Loucy (cell line): ENCODE measurements around the gene MGLL.

Experiments
- H2AFZ ChIP-seq: fragments of 200-600 bp; sonication (generic); 2 replicates; pipeline ENCODE4 v1.6.0; 2016; ENCODE audit warnings: antibody characterized with exemption, mild to moderate bottlenecking, low read length, moderate library complexity
- H3F3A ChIP-seq: fragments of 200-600 bp; 2 replicates; pipeline ENCODE4 v1.6.0; 2016; ENCODE audit warnings: antibody characterized with exemption, low read depth, mild to moderate bottlenecking
- H3K27me3 ChIP-seq: fragments of 200-600 bp; sonication (generic); 2 replicates; pipeline ENCODE4 v1.6.1; 2014; ENCODE audit warnings: low read length, mild to moderate bottlenecking; ENCODE audit not compliant: insufficient read depth, poor library complexity, severe bottlenecking
- H3K36me3 ChIP-seq: fragments of 200-600 bp; sonication (generic); 2 replicates; pipeline ENCODE4 v1.6.1; 2016; ENCODE audit warnings: low read length; ENCODE audit not compliant: insufficient read depth
- H3K4me1 ChIP-seq: fragments of 200-600 bp; sonication (generic); 2 replicates; pipeline ENCODE4 v1.5.1; 2014; ENCODE audit warnings: low read length, mild to moderate bottlenecking; ENCODE audit not compliant: insufficient read depth, poor library complexity, severe bottlenecking
- H3K4me2 ChIP-seq: fragments of 200-600 bp; sonication (generic); 2 replicates; pipeline ENCODE4 v1.6.0; 2014; ENCODE audit warnings: antibody characterized with exemption, low read length, low read depth, mild to moderate bottlenecking; ENCODE audit not compliant: poor library complexity, severe bottlenecking
- H3K4me3 ChIP-seq: fragments of 200-600 bp; sonication (generic); 2 replicates; pipeline ENCODE4 v1.5.1; 2014; ENCODE audit warnings: low read length, mild to moderate bottlenecking, mixed read lengths; ENCODE audit not compliant: poor library complexity, severe bottlenecking
- H3K79me2 ChIP-seq: fragments of 200-600 bp; sonication (generic); 2 replicates; pipeline ENCODE4 v1.6.1; 2014; ENCODE audit warnings: low read length; ENCODE audit not compliant: insufficient read depth
- H3K9ac ChIP-seq: fragments of 200-600 bp; sonication (generic); 2 replicates; pipeline ENCODE4 v1.6.0; 2014; ENCODE audit warnings: mild to moderate bottlenecking, low read depth, low read length, moderate library complexity; ENCODE audit not compliant: poor library complexity, severe bottlenecking
- H3K9me2 ChIP-seq: fragments of 200-600 bp; sonication (generic); replicated peaks from 2 replicates; pipeline ENCODE4 v1.6.1; 2016; ENCODE audit warnings: low read depth, low read length, mixed read lengths
- H3K9me3 ChIP-seq: fragments of 200-600 bp; sonication (generic); 2 replicates; pipeline ENCODE4 v1.6.1; 2014; ENCODE audit warnings: mild to moderate bottlenecking, antibody characterized with exemption, low read length, low read depth; ENCODE audit not compliant: insufficient read depth
- H4K20me1 ChIP-seq: fragments of 200-600 bp; sonication (generic); 2 replicates; pipeline ENCODE4 v1.6.0; 2014; ENCODE audit warnings: antibody characterized with exemption, low read length, mild to moderate bottlenecking; ENCODE audit not compliant: insufficient read depth, poor library complexity, severe bottlenecking
- CTCF ChIP-seq: fragments of 200-600 bp; sonication (generic); conservative IDR thresholded peaks from 2 replicates; pipeline ENCODE4 v1.5.1; 2014; ENCODE audit warnings: mild to moderate bottlenecking, antibody characterized with exemption, low read length
- EZH2phosphoT487 ChIP-seq: fragments of 200-600 bp; IDR thresholded peaks from 2 replicates; pipeline ENCODE4 v1.6.1; 2018; ENCODE audit warnings: antibody characterized with exemption, mild to moderate bottlenecking, moderate library complexity, borderline replicate concordance

The MGLL gene

DNA sequence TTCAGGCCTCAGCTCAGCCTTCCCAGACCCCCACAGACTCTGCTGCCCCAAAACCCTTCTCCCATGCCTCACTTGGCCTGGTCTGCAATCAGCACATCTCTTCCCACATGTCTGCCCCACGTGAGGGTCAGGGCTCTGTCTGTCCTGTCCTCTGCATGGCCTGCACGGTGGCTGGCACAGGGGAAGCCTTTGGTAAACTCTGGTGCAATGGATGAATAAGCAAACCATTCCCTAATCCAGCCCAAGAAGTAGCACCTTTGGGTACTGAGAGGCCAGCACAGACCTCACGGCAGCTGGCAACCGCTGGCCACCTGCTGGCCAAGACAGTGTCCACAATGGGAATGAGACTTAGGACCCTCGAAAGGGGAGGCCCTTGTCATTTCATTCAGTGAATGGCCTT is 121.9 kb downstream of the MGLL start:
- Histone ChIP-seq H3K9me2 (no peaks in the 10 kb centered on the region), H3K9me3 (0 out of 2 replicates have a peak, but pooled peaks cover 2% of the 10 kb centered on the region), H3K4me1 (peaks cover 29% of the 10 kb centered on the region), H3K79me2 (peaks cover 24% of the 10 kb centered on the region; the same call in 1 of the 2 replicates), H2AFZ (no peak overlapping the region), H3K4me3 (no peak overlapping the region), H4K20me1 (peaks cover 9% of the 10 kb centered on the region), H3F3A (no peaks in the 10 kb centered on the region), H3K9ac (no peak overlapping the region), H3K36me3 (peaks cover 40% of the 10 kb centered on the region; the same call in 1 of the 2 replicates), H3K27me3 (no peaks in the 10 kb centered on the region), H3K4me2 (no peak overlapping the region)
- TF ChIP-seq CTCF = no peak

DNA sequence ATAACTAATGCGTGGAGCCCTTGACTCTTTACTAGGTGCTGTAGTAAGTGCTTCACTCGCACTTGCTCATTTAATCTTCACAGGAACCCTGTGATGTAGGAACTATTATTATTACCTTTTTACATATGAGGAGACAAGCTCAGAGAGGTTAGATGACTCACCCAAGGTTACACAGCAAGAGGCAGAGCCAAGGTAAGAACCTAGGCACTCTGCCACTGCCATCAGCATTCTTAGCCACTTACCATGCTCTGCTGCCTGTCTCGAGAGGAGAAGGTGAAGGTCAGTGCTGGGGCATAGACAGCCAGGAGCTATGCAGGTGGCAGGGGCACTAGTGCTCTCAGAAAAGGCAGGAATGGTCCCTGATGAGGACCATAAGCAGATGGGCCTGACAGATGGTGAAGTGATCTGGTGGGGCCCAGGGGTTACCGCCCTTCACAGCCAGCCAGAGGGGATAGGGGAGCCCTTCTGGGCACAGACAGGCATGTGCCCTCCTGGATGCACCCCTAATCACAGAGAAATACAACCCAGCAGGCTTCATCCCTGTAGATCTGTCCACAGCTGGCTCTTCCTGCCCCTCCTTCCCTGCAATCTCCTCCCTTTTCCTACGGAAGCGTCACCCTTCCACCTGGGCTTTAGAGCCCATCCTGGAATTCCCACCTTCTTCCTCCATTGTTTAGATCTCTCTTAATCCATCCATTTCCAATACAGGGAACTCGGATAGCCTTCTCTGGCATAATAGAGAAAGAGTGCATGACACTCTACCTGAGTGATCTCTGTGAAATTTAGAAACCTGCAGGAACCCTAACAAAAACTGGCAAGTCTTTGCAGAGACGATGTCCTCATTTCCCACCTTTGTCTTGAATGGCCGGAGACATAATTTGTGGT is 122.7 kb downstream of the MGLL start:
- Histone ChIP-seq H3K4me3 (no peak overlapping the region), H3K9me3 (0 out of 2 replicates have a peak, but pooled peaks cover 2% of the 10 kb centered on the region), H3K9ac (no peak overlapping the region), H3K4me2 (no peak overlapping the region), H3K9me2 (no peaks in the 10 kb centered on the region), H2AFZ (no peak overlapping the region), H3K79me2 (peaks cover 24% of the 10 kb centered on the region; the same call in 1 of the 2 replicates), H3K4me1 (peaks cover 29% of the 10 kb centered on the region), H3K27me3 (no peaks in the 10 kb centered on the region), H4K20me1 (peaks cover 9% of the 10 kb centered on the region), H3F3A (no peaks in the 10 kb centered on the region), H3K36me3 (peaks cover 42% of the 10 kb centered on the region; the same call in 1 of the 2 replicates)
- TF ChIP-seq EZH2phosphoT487 (no peak), CTCF (no peak)

GRCh38 chr3:127698691-127699415 is 123.5 kb downstream of the MGLL start:
- H4K20me1 ChIP-seq = peaks cover 9% of the 10 kb centered on the region
- no peaks in the 10 kb centered on the region for H3K9me2 ChIP-seq
- H3K4me1 ChIP-seq = peaks cover 25% of the 10 kb centered on the region
- peaks cover 45% of the 10 kb centered on the region; the same call in 1 of the 2 replicates for H3K36me3 ChIP-seq
- no peak overlapping the region for H3K4me3 ChIP-seq
- 0 out of 2 replicates have a peak, but pooled peaks cover 2% of the 10 kb centered on the region for H3K9me3 ChIP-seq
- no peaks in the 10 kb centered on the region for H3F3A ChIP-seq
- no peak overlapping the region for H3K9ac ChIP-seq
- no peak overlapping the region for H3K4me2 ChIP-seq
- H3K79me2 ChIP-seq = peaks cover 23% of the 10 kb centered on the region; the same call in 1 of the 2 replicates
- H2AFZ ChIP-seq = no peak overlapping the region
- no peaks in the 10 kb centered on the region for H3K27me3 ChIP-seq
- TF ChIP-seq CTCF (no peak), EZH2phosphoT487 (no peak)
